HK-2 (cell line): ENCODE results near the gene CTNND2.

Experiments
- DNase-seq: peaks from one replicate; pipeline ENCODE4 v3.0.0-alpha.2; 2018; ENCODE audit not compliant: unreplicated experiment

CTNND2 gene

GRCh38 chr5:11777096-11777495 lies 127.2 kb downstream of the CTNND2 start:
- DNase-seq = no peak

- no peak for DNase-seq
Observed at GRCh38 chr5:11770310-11770709, 133.9 kb downstream of the CTNND2 start.

GRCh38 chr5:11760934-11761603 lies 143.2 kb downstream of the CTNND2 start:
- no peak for DNase-seq

- DNase-seq = no peak
Observed at GRCh38 chr5:11758321-11758720, 145.9 kb downstream of the CTNND2 start.

GRCh38 chr5:11757661-11758060 lies 146.6 kb downstream of the CTNND2 start:
- DNase-seq = no peak

- no peak for DNase-seq
Observed at GRCh38 chr5:11737010-11737409, 167.2 kb downstream of the CTNND2 start.

GRCh38 chr5:11734369-11734768 lies 169.9 kb downstream of the CTNND2 start:
- no peak for DNase-seq

- DNase-seq = no peak
Observed at GRCh38 chr5:11733840-11734192, 170.4 kb downstream of the CTNND2 start.

- DNase-seq = no peak
Observed at GRCh38 chr5:11733185-11733839, 170.9 kb downstream of the CTNND2 start.

- no peak for DNase-seq
Observed at GRCh38 chr5:11724940-11725339, 179.3 kb downstream of the CTNND2 start.

- DNase-seq = peak; percentile 11
Observed at GRCh38 chr5:11719888-11720481, 184.3 kb downstream of the CTNND2 start.

GRCh38 chr5:11715461-11716196 lies 188.6 kb downstream of the CTNND2 start:
- DNase-seq = no peak

GRCh38 chr5:11711932-11712331 lies 192.3 kb downstream of the CTNND2 start:
- DNase-seq = no peak

- no peak for DNase-seq
Observed at GRCh38 chr5:11709021-11709420, 195.2 kb downstream of the CTNND2 start.

- DNase-seq = no peak
Observed at GRCh38 chr5:11704916-11705315, 199.3 kb downstream of the CTNND2 start.

GRCh38 chr5:11700391-11700790 lies 203.9 kb downstream of the CTNND2 start:
- no peak for DNase-seq

GRCh38 chr5:11692636-11693035 lies 211.6 kb downstream of the CTNND2 start:
- DNase-seq = no peak

GRCh38 chr5:11687498-11687897 lies 216.7 kb downstream of the CTNND2 start:
- DNase-seq = no peak

- DNase-seq = no peak
Observed at GRCh38 chr5:11684607-11685006, 219.6 kb downstream of the CTNND2 start.

- DNase-seq = no peak
Observed at GRCh38 chr5:11683666-11684065, 220.6 kb downstream of the CTNND2 start.

GRCh38 chr5:11681796-11682195 lies 222.4 kb downstream of the CTNND2 start:
- no peak for DNase-seq

- DNase-seq = no peak
Observed at GRCh38 chr5:11679676-11680075, 224.6 kb downstream of the CTNND2 start.

GRCh38 chr5:11675184-11675583 lies 229.1 kb downstream of the CTNND2 start:
- no peak for DNase-seq
